HG03066 (cell line): ENCODE measurements around the gene WDR20.
"Not testable (repeated sequence)": the region's sequence is repeated elsewhere in the genome, so short reads cannot be mapped to it uniquely, and the experiment has no call there.

Experiments used
- ATAC-seq: cut with Tn5 transposase; IDR thresholded peaks from one replicate; pipeline ENCODE4 v1.9.1; 2021; ENCODE audit warnings: low read depth; ENCODE audit not compliant: unreplicated experiment

The WDR20 gene

GRCh38 chr14:102164241-102164641, 24.5 kb downstream of the WDR20 start:
- ATAC-seq: no peak

GRCh38 chr14:102164965-102165364, 25.3 kb downstream of the WDR20 start:
- no peak for ATAC-seq

GRCh38 chr14:102170061-102170460, 30.4 kb downstream of the WDR20 start:
- no peak for ATAC-seq

- no peak for ATAC-seq
Observed at GRCh38 chr14:102171173-102172020, 31.7 kb downstream of the WDR20 start.

GRCh38 chr14:102172021-102172272, 32.2 kb downstream of the WDR20 start:
- not testable (repeated sequence) for ATAC-seq

GRCh38 chr14:102172721-102173120, 33.0 kb downstream of the WDR20 start:
- not testable (repeated sequence) for ATAC-seq

GRCh38 chr14:102177161-102177560, 37.5 kb downstream of the WDR20 start:
- no peak for ATAC-seq

GRCh38 chr14:102178806-102179205, 39.1 kb downstream of the WDR20 start:
- ATAC-seq: no peak

GRCh38 chr14:102180248-102180998, 40.7 kb downstream of the WDR20 start:
- ATAC-seq: no peak

- ATAC-seq: no peak
Observed at GRCh38 chr14:102181187-102181586, 41.5 kb downstream of the WDR20 start.

GRCh38 chr14:102182190-102182589, 42.5 kb downstream of the WDR20 start:
- ATAC-seq: no peak

- ATAC-seq: no peak
Observed at GRCh38 chr14:102182936-102183619, 43.4 kb downstream of the WDR20 start.

GRCh38 chr14:102183886-102184285, 44.2 kb downstream of the WDR20 start:
- ATAC-seq: no peak

GRCh38 chr14:102184316-102185035, 44.8 kb downstream of the WDR20 start:
- ATAC-seq: no peak

GRCh38 chr14:102185360-102185759, 45.7 kb downstream of the WDR20 start:
- no peak for ATAC-seq

- ATAC-seq: no peak
Observed at GRCh38 chr14:102187044-102187443, 47.3 kb downstream of the WDR20 start.

GRCh38 chr14:102187568-102188001, 47.9 kb downstream of the WDR20 start:
- ATAC-seq: no peak

- no peak for ATAC-seq
Observed at GRCh38 chr14:102188187-102188586, 48.5 kb downstream of the WDR20 start.

- ATAC-seq: no peak
Observed at GRCh38 chr14:102189874-102190273, 50.2 kb downstream of the WDR20 start.

- no peak for ATAC-seq
Observed at GRCh38 chr14:102192840-102193502, 53.3 kb downstream of the WDR20 start.
